ENCODE data around the gene RAB26.

RAB26 gene

DNA sequence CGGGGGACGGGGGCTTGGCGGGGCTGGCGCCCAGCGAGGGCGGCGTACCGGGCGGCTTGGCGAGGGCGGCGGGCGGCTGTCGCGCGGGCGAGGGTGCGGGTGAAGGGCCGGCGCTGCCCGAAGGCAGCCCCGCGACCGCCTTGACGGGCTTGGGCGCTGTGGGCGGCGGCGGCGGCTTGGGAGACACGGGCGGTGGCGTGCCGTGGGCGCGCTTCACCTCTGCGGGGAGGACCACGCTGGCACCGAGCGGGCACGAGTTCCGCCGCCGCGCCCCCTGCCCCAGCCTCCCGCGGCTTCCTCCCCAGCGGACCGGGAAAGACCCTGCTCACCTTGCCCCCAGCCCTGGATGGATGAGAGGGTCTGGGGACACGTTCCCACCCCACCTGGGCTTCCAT lies 30.7 kb downstream of the RAB26 start:
- H4K20me1 ChIP-seq (ENCODE audit: insufficient read depth, low read length), result no peaks in the 10 kb centered on the region
- H2AFZ ChIP-seq (ENCODE audit: low read length), result no peak overlapping the region
- H3K36me3 ChIP-seq (ENCODE audit: insufficient read depth, low read length), result peaks cover 34% of the 10 kb centered on the region
- H3K9ac ChIP-seq (ENCODE audit: low read length), result no peak overlapping the region
- TF ChIP-seq EZH2 (IDR thresholded peaks at IDR 0.05; ENCODE audit: borderline replicate concordance, low read length), result no peak
- TF ChIP-seq, protein P1, sequence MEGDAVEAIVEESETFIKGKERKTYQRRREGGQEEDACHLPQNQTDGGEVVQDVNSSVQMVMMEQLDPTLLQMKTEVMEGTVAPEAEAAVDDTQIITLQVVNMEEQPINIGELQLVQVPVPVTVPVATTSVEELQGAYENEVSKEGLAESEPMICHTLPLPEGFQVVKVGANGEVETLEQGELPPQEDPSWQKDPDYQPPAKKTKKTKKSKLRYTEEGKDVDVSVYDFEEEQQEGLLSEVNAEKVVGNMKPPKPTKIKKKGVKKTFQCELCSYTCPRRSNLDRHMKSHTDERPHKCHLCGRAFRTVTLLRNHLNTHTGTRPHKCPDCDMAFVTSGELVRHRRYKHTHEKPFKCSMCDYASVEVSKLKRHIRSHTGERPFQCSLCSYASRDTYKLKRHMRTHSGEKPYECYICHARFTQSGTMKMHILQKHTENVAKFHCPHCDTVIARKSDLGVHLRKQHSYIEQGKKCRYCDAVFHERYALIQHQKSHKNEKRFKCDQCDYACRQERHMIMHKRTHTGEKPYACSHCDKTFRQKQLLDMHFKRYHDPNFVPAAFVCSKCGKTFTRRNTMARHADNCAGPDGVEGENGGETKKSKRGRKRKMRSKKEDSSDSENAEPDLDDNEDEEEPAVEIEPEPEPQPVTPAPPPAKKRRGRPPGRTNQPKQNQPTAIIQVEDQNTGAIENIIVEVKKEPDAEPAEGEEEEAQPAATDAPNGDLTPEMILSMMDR (IDR thresholded peaks at IDR 0.05; ENCODE audit: low read length), result no peak
- no peaks in the 10 kb centered on the region for H3K9me2 ChIP-seq (ENCODE audit: low read depth, low read length)
- H3K27ac ChIP-seq (ENCODE audit: low read depth, low read length, poor library complexity, severe bottlenecking), result no peak overlapping the region
- H3K9me3 ChIP-seq (ENCODE audit: low read length), result no peaks in the 10 kb centered on the region
- H3K79me2 ChIP-seq (ENCODE audit: insufficient read depth, low read length), result no peaks in the 10 kb centered on the region
- no peak overlapping the region for H3K4me3 ChIP-seq (ENCODE audit: low read depth, low read length, poor library complexity, severe bottlenecking)
- no peaks in the 10 kb centered on the region for H3K27me3 ChIP-seq (ENCODE audit: insufficient read depth, low read length)
- H3K4me2 ChIP-seq (ENCODE audit: low read length), result no peak overlapping the region
- no peaks in the 10 kb centered on the region for H3F3A ChIP-seq (ENCODE audit: insufficient read depth, low read length)
- H3K4me1 ChIP-seq (ENCODE audit: insufficient read depth, low read length, severe bottlenecking), result no peaks in the 10 kb centered on the region

DNA sequence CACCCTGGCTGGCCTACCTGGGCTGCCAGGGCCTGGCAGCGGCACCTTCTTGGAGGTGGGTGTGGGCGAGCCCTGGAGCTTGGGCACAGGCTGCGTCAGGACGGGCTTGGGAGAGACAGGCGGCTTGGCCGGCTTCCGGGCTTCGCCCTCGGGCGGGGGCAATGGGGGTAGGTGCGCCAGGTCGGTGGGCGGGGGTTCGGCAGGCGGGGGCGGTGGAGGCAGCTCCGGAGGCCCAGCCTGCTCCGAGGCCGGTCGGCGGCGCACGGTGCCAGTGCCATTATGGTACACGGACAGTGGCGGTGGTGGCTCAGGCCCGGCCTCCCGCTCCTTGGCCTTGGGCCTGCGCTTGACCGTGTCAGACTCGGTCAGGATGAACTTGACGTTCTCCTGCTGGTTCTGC lies 31.2 kb downstream of the RAB26 start:
- Histone ChIP-seq H3K27me3 (ENCODE audit: insufficient read depth, low read length) (no peaks in the 10 kb centered on the region; the same call in 1 of the 2 replicates), H3K4me2 (ENCODE audit: low read length) (no peak overlapping the region), H3K9ac (ENCODE audit: low read length) (no peak overlapping the region), H3K36me3 (ENCODE audit: insufficient read depth, low read length) (peaks cover 29% of the 10 kb centered on the region), H4K20me1 (ENCODE audit: insufficient read depth, low read length) (no peaks in the 10 kb centered on the region), H3K4me3 (ENCODE audit: low read depth, low read length, poor library complexity, severe bottlenecking) (no peak overlapping the region), H3K9me2 (ENCODE audit: low read depth, low read length) (no peaks in the 10 kb centered on the region), H3K4me1 (ENCODE audit: insufficient read depth, low read length, severe bottlenecking) (no peaks in the 10 kb centered on the region), H3K27ac (ENCODE audit: low read depth, low read length, poor library complexity, severe bottlenecking) (no peak overlapping the region), H3F3A (ENCODE audit: insufficient read depth, low read length) (no peaks in the 10 kb centered on the region), H2AFZ (ENCODE audit: low read length) (no peak overlapping the region), H3K79me2 (ENCODE audit: insufficient read depth, low read length) (no peaks in the 10 kb centered on the region), H3K9me3 (ENCODE audit: low read length) (no peaks in the 10 kb centered on the region)
- TF ChIP-seq, protein P1 (IDR thresholded peaks at IDR 0.05; ENCODE audit: low read length), result no peak
- no peak for TF ChIP-seq EZH2 (IDR thresholded peaks at IDR 0.05; ENCODE audit: borderline replicate concordance, low read length)

DNA sequence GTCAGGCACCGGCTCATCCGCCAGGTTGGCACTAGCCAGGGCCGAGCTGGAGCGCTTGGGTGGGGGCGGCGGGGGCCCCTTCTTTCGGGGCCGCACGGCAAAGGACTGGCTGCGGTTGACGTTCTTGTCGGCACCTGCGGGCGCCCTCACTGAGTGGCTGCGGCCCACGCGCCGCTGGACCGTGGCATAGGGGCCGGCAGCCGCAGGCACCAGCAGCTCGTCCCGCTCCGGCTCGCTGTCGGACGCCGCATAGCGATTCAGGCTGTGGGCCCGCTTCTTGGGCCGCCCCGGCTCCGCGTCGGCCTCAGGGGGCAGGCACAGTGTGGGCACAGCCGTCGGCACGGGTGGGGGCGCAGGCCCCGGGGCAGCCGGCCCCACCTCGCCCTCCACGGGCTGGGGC lies 32.0 kb downstream of the RAB26 start:
- Histone ChIP-seq H3K27ac (ENCODE audit: low read depth, low read length, poor library complexity, severe bottlenecking) (no peak overlapping the region), H3K4me2 (ENCODE audit: low read length) (no peak overlapping the region), H3K9me2 (ENCODE audit: low read depth, low read length) (no peaks in the 10 kb centered on the region), H3K4me1 (ENCODE audit: insufficient read depth, low read length, severe bottlenecking) (no peaks in the 10 kb centered on the region), H3K36me3 (ENCODE audit: insufficient read depth, low read length) (peaks cover 20% of the 10 kb centered on the region), H2AFZ (ENCODE audit: low read length) (no peak overlapping the region), H3K9ac (ENCODE audit: low read length) (no peak overlapping the region), H3K79me2 (ENCODE audit: insufficient read depth, low read length) (no peaks in the 10 kb centered on the region), H3K4me3 (ENCODE audit: low read depth, low read length, poor library complexity, severe bottlenecking) (no peak overlapping the region), H3F3A (ENCODE audit: insufficient read depth, low read length) (no peaks in the 10 kb centered on the region), H3K9me3 (ENCODE audit: low read length) (no peaks in the 10 kb centered on the region), H3K27me3 (ENCODE audit: insufficient read depth, low read length) (no peaks in the 10 kb centered on the region; the same call in 1 of the 2 replicates), H4K20me1 (ENCODE audit: insufficient read depth, low read length) (no peaks in the 10 kb centered on the region)
- no peak for TF ChIP-seq EZH2 (IDR thresholded peaks at IDR 0.05; ENCODE audit: borderline replicate concordance, low read length)
- TF ChIP-seq, protein P1 (IDR thresholded peaks at IDR 0.05; ENCODE audit: low read length), result no peak

All from OCI-LY1 (cell line).